B cell (primary cell): Measurements from ENCODE around the gene ATXN1. TPM values are rescaled to one million over a fixed set of nuclear protein-coding genes. Genes with fewer than 3 reads are reported as not detected.

ENCODE experiments used
- ATAC-seq: fragments of 200-7000 bp; cut with Tn5 transposase; one replicate; pipeline ENCODE4 v1.10.0; 2021; ENCODE audit warnings: low read depth, mild to moderate bottlenecking, moderate number of reproducible peaks, moderate library complexity
- CTCF ChIA-PET: fragments of 350-600 bp; sonication (Branson Sonifier 250); formaldehyde crosslinking; loops from one replicate; lab custom pipeline; 2021; ENCODE audit warnings: antibody characterized with exemption, inconsistent platforms; lab: Charles Lee
- POLR2A ChIA-PET: fragments of 350-600 bp; sonication (Branson Sonifier 250); formaldehyde crosslinking; loops from one replicate; lab custom pipeline; 2021; ENCODE audit warnings: antibody characterized with exemption; lab: Charles Lee
- DNase-seq: peaks from one replicate; pipeline ENCODE4 v3.0.0; 2013
- H2AFZ ChIP-seq: 2 replicates; pipeline ENCODE4 v1.6.1; 2012; ENCODE audit warnings: mild to moderate bottlenecking, low read depth, low read length; ENCODE audit not compliant: insufficient read depth, poor library complexity, severe bottlenecking
- H3K27ac ChIP-seq, 2 donors: 1 replicate in 1 of 2; 2 replicates in 1 of 2; pipeline ENCODE4 v1.5.1; 2012 to 2013; ENCODE audit warnings: low read length in 2 of 2, mild to moderate bottlenecking in 2 of 2, moderate library complexity in 1 of 2
- H3K27me3 ChIP-seq, 4 experiments: fragments of 200-600 bp in 1 of 4; sonication (generic) in 1 of 4; replicated peaks in 1 of 4; 1 replicate in 2 of 4; 2 replicates in 2 of 4; pipeline versions ENCODE4 v1.6.1 to v1.7.0; 2013 to 2016; ENCODE audit warnings: low read length in 3 of 4, mild to moderate bottlenecking in 2 of 4, mixed read lengths in 1 of 4, moderate library complexity in 1 of 4; ENCODE audit not compliant: insufficient read depth in 4 of 4, control insufficient read depth in 3 of 4; ENCODE audit errors: control extremely low read depth in 1 of 4
- H3K36me3 ChIP-seq, 2 experiments: replicated peaks in 1 of 2; 1 replicate in 1 of 2; 2 replicates in 1 of 2; pipeline versions ENCODE4 v1.6.1 to v1.7.1; 2013; ENCODE audit warnings: low read length in 1 of 2; ENCODE audit not compliant: insufficient read depth in 2 of 2, control insufficient read depth in 1 of 2; ENCODE audit errors: control extremely low read depth in 1 of 2, extremely low read depth in 1 of 2
- H3K4me1 ChIP-seq, 2 donors: fragments of 200-600 bp in 1 of 2; sonication (generic) in 1 of 2; 1 replicate in 1 of 2; 2 replicates in 1 of 2; pipeline versions ENCODE4 v1.5.1 to v1.6.1; 2013 to 2017; ENCODE audit warnings: low read length in 2 of 2; ENCODE audit not compliant: control insufficient read depth in 2 of 2, insufficient read depth in 2 of 2
- H3K4me2 ChIP-seq: replicated peaks from 2 replicates; pipeline ENCODE3; 2012; ENCODE audit warnings: mild to moderate bottlenecking, low read depth, low read length; ENCODE audit not compliant: poor library complexity, severe bottlenecking
- H3K4me3 ChIP-seq, 5 experiments: fragments of 200-600 bp in 1 of 5; sonication (generic) in 1 of 5; 1 replicate in 3 of 5; 2 replicates in 2 of 5; pipeline versions ENCODE4 v1.5.1 to v1.7.0; 2011 to 2016; ENCODE audit warnings: low read length in 4 of 5, mild to moderate bottlenecking in 4 of 5, low read depth in 2 of 5, control low read depth in 1 of 5, moderate library complexity in 1 of 5; ENCODE audit not compliant: insufficient read depth in 1 of 5; ENCODE audit errors: control extremely low read depth in 1 of 5, extremely low read depth in 1 of 5
- H3K79me2 ChIP-seq: fragments of 200-600 bp; sonication (generic); one replicate; pipeline ENCODE4 v1.6.0; 2016; ENCODE audit warnings: low read length; ENCODE audit not compliant: control insufficient read depth, insufficient read depth
- H3K9ac ChIP-seq: fragments of 200-600 bp; sonication (generic); 2 replicates; pipeline ENCODE4 v1.6.1; 2017; ENCODE audit warnings: mild to moderate bottlenecking, low read length, moderate library complexity
- H3K9me3 ChIP-seq, 3 donors: one replicate each; pipeline versions ENCODE4 v1.6.1 to v1.7.1; 2013; ENCODE audit warnings: low read length in 2 of 3; ENCODE audit not compliant: control insufficient read depth in 2 of 3, insufficient read depth in 1 of 3; ENCODE audit errors: control extremely low read depth in 1 of 3
- H4K20me1 ChIP-seq: 2 replicates; pipeline ENCODE4 v1.6.0; 2012; ENCODE audit warnings: mild to moderate bottlenecking, low read length; ENCODE audit not compliant: insufficient read depth, control insufficient read depth, poor library complexity, severe bottlenecking
- H3K27ac Mint-ChIP-seq: one replicate; pipeline ENCODE4 v1.8.0; 2021; ENCODE audit warnings: mixed read lengths
- H3K27me3 Mint-ChIP-seq: one replicate; pipeline ENCODE4 v1.8.0; 2021; ENCODE audit warnings: mixed read lengths
- H3K4me1 Mint-ChIP-seq: one replicate; pipeline ENCODE4 v1.8.0; 2021; ENCODE audit warnings: mixed read lengths
- H3K4me3 Mint-ChIP-seq: one replicate; pipeline ENCODE4 v1.8.0; 2021; ENCODE audit warnings: mixed read lengths
- H3K9me3 Mint-ChIP-seq: one replicate; pipeline ENCODE4 v1.8.0; 2022; ENCODE audit warnings: mixed read lengths; ENCODE audit not compliant: insufficient read depth
- CTCF ChIP-seq: fragments of 200-600 bp; IDR thresholded peaks from one replicate; pipeline ENCODE4 v1.8.0; 2022; ENCODE audit warnings: antibody characterized with exemption, mild to moderate bottlenecking
- EZH2 ChIP-seq: IDR thresholded peaks from 2 replicates; pipeline ENCODE4 v1.6.1; 2012; ENCODE audit warnings: borderline replicate concordance, low read depth, mild to moderate bottlenecking, moderate library complexity, low read length; ENCODE audit not compliant: insufficient read depth, poor library complexity, severe bottlenecking
- WGBS: methylation state at CpG from one replicate; pipeline ENCODE4 v1.1.5; 2013; ENCODE audit warnings: missing lambda C conversion rate; ENCODE audit not compliant: insufficient coverage; 5-methylcytosine and 5-hydroxymethylcytosine counted together
- intact Hi-C: fragments of 100-400 bp; cut with micrococcal nuclease; formaldehyde crosslinking; loops from one replicate; pipeline ENCODE4 v1.10.0; 2022
- polyA plus RNA-seq: library from polyadenylated mRNA; depleted of rRNA; stranded (reverse); fragments of >200 nt; gene quantifications from 2 replicates; pipeline ENCODE4 v1.2.3, GENCODE V29; 2012
- total RNA-seq, 2 donors: library from RNA; stranded (reverse); fragments of 120-200 nt in 1 of 2; gene quantifications; 1 replicate in 1 of 2; 2 replicates in 1 of 2; pipeline versions ENCODE4 v1.2.3 to v1.2.4, GENCODE V29; 2013 to 2022

ATXN1 gene
- total and polyA plus RNA-seq, 2 donors (not counting 1 experiment from before 2014, with no cell fraction given), result 5.7 to 63.8 TPM

GRCh38 chr6:16656451-16656850, 104.8 kb downstream of the ATXN1 start:
- H3K27ac Mint-ChIP-seq, result no peak overlapping the region
- Histone ChIP-seq H3K27ac (no peak overlapping the region), H3K4me2 (no peak overlapping the region), H4K20me1 (no peaks in the 10 kb centered on the region), H3K4me1 (peaks cover 0 to 23% of the 10 kb centered on the region in 2 donors), H3K79me2 (no peaks in the 10 kb centered on the region), H3K36me3 (no peaks in the 10 kb centered on the region), H3K9ac (no peak overlapping the region), H3K4me3 (no peak overlapping the region), H3K27me3 (no peaks in the 10 kb centered on the region), H2AFZ (no peak overlapping the region), H3K9me3 (peaks cover under 1 to 3% (median 2%) of the 10 kb centered on the region in 3 donors)
- no peak overlapping the region for H3K4me3 Mint-ChIP-seq
- intact Hi-C loops, result no loop called here
- 100% methylated on average over 2 of the region's 4 CpGs for WGBS
- no peaks in the 10 kb centered on the region for H3K27me3 Mint-ChIP-seq
- ATAC-seq, result no peak
- H3K4me1 Mint-ChIP-seq, result peaks cover 40% of the 10 kb centered on the region
- TF ChIP-seq EZH2 (no peak), CTCF (no peak)
- POLR2A ChIA-PET, result no interaction called here
- no peak for DNase-seq
- H3K9me3 Mint-ChIP-seq, result peaks cover 3% of the 10 kb centered on the region
- CTCF ChIA-PET, result no interaction called here

GRCh38 chr6:16654701-16655100, 106.6 kb downstream of the ATXN1 start:
- no peak overlapping the region for H3K27ac ChIP-seq
- H3K4me2 ChIP-seq, result no peak overlapping the region
- Mint-ChIP-seq H3K9me3 (no peaks in the 10 kb centered on the region), H3K4me1 (peaks cover 35% of the 10 kb centered on the region), H3K27me3 (no peaks in the 10 kb centered on the region), H3K4me3 (no peak overlapping the region), H3K27ac (no peak overlapping the region)
- DNase-seq (no peak), ATAC-seq (no peak)
- H3K9me3 ChIP-seq, result no peaks in the 10 kb centered on the region
- H3K79me2 ChIP-seq, result no peaks in the 10 kb centered on the region
- peaks cover 0 to 22% of the 10 kb centered on the region in 2 donors for H3K4me1 ChIP-seq
- H3K9ac ChIP-seq, result no peak overlapping the region
- ChIA-PET CTCF (interaction anchor here (1.5 kb wide), 1 partner anchor 109 kb away, joined by 3 read pairs; no protein-coding TSS in a partner anchor), POLR2A (no interaction called here)
- TF ChIP-seq CTCF, result no peak
- TF ChIP-seq EZH2, result no peak
- 100% methylated on average over 1 of the region's 1 CpG for WGBS
- no peaks in the 10 kb centered on the region for H4K20me1 ChIP-seq
- no peaks in the 10 kb centered on the region for H3K27me3 ChIP-seq
- intact Hi-C loops, result no loop called here
- H3K4me3 ChIP-seq, result no peak overlapping the region
- no peaks in the 10 kb centered on the region for H3K36me3 ChIP-seq
- H2AFZ ChIP-seq, result no peak overlapping the region
